BE2C (cell line): ENCODE results near the gene DLX5.
A peak's percentile ranks its signal among the peaks of the same experiment; 100 is the strongest.

ENCODE experiments used
- DNase-seq: peaks from one replicate; pipeline ENCODE4 v3.0.0-alpha.2; 2020
- H3K27me3 ChIP-seq: fragments of 250-450 bp; sonication (Bioruptor Pico); 2 replicates; pipeline ENCODE4 v1.5.1; 2020; ENCODE audit warnings: mild to moderate bottlenecking
- H3K36me3 ChIP-seq: fragments of 250-450 bp; sonication (Bioruptor Pico); 2 replicates; pipeline ENCODE4 v1.5.1; 2020; ENCODE audit warnings: mild to moderate bottlenecking
- H3K4me1 ChIP-seq: fragments of 250-450 bp; sonication (Bioruptor Pico); 2 replicates; pipeline ENCODE4 v1.5.1; 2020
- H3K4me3 ChIP-seq: 2 replicates; pipeline ENCODE4 v1.5.1; 2011; ENCODE audit warnings: low read depth, low read length
- H3K9me3 ChIP-seq: fragments of 250-450 bp; sonication (Bioruptor Pico); 2 replicates; pipeline ENCODE4 v1.5.1; 2020
- TF ChIP-seq, protein P1 (sequence below): IDR thresholded peaks from 2 replicates; pipeline ENCODE4 v1.5.1; 2012; ENCODE audit warnings: mild to moderate bottlenecking, low read depth, low read length

The DLX5 gene

DNA sequence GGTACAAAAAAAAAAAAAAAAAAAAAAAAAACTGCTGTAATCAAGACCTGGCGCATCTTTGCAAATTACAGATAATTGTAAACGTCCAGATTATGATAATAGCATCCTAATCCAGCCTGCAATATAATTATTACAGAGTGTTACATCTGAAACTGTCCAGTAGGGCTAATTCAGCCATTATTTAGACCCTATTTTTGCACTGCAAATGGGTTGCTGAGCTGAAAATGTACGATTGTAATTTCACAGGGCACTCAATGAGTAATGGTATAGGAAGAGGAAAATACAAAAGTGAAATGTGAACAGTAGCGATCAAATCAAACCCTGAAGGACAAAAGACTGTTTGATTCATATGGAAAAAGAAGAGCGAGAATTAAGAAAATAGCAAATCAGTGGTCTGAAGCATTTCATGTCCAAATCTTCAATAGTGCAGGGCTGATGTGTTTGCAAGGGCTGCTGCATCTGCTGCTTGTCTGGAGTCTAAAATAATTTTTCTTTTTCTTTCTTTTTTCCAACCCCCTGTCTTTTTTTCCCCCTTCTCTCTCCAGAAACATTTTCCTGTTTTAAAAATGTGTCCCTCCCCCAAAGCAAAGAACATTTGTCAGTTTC lies 10.4 kb downstream of the DLX5 start:
- TF ChIP-seq, protein P1, sequence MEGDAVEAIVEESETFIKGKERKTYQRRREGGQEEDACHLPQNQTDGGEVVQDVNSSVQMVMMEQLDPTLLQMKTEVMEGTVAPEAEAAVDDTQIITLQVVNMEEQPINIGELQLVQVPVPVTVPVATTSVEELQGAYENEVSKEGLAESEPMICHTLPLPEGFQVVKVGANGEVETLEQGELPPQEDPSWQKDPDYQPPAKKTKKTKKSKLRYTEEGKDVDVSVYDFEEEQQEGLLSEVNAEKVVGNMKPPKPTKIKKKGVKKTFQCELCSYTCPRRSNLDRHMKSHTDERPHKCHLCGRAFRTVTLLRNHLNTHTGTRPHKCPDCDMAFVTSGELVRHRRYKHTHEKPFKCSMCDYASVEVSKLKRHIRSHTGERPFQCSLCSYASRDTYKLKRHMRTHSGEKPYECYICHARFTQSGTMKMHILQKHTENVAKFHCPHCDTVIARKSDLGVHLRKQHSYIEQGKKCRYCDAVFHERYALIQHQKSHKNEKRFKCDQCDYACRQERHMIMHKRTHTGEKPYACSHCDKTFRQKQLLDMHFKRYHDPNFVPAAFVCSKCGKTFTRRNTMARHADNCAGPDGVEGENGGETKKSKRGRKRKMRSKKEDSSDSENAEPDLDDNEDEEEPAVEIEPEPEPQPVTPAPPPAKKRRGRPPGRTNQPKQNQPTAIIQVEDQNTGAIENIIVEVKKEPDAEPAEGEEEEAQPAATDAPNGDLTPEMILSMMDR, result 0 out of 2 replicates have a peak, but pooled peaks have one; percentile 11
- DNase-seq, result no peak
- Histone ChIP-seq H3K27me3 (no peaks in the 10 kb centered on the region), H3K9me3 (no peaks in the 10 kb centered on the region), H3K36me3 (peaks cover 11% of the 10 kb centered on the region), H3K4me3 (no peak overlapping the region), H3K4me1 (peaks cover 4% of the 10 kb centered on the region)

DNA sequence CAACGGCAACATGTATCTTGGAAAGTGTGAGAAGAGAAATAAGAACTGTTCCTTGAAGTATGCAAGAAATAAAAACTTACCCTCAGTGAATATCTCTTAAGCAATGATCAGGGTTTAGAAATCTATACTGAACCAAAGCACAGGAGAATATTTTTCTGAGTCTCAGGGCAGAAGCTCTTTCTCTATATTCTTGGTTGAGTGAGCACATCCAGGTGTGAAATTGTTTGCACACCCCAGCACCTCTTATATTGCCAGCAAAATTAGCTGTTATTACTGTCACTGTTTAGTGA lies 10.8 kb downstream of the DLX5 start:
- no peak overlapping the region for H3K4me3 ChIP-seq
- peaks cover 4% of the 10 kb centered on the region for H3K4me1 ChIP-seq
- TF ChIP-seq, protein P1, result no peak
- H3K27me3 ChIP-seq, result no peaks in the 10 kb centered on the region
- H3K36me3 ChIP-seq, result peaks cover 11% of the 10 kb centered on the region
- H3K9me3 ChIP-seq, result no peaks in the 10 kb centered on the region
- no peak for DNase-seq

DNA sequence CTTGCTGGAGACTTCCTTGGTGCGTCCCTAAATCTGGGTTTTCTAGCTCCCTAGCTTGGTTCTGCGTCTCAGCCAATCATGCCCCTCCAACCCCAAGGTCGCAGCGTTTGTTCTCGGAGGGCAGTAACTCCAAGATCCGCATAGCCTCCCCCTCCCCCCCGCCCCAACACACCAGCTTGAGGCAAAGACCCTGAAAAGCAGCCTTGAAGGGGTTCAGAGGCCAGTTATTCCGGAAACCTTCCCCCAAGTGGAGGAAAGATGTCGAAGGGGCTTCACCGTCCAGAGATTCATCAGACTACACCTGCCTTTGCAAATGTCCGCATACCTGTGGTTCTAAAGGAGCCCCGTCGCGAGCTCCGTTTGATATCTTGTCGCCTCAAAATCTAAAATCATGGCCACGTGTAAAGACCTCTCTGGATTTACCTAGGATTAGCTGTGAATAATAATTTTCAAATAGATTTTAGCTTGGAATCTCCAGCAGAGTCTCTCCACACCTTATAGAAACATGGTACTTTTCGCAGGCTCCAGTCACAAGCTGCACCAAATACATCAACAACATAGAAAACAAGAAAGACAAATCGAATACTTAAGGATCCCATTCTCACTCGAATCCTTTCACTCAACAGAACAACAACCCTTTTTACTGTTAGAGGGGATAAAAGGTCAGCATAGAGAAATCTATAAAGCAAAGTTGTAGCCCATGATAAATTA lies 11.3 kb downstream of the DLX5 start:
- Histone ChIP-seq H3K4me3 (no peak overlapping the region), H3K27me3 (no peaks in the 10 kb centered on the region), H3K9me3 (no peaks in the 10 kb centered on the region), H3K4me1 (peaks cover 4% of the 10 kb centered on the region), H3K36me3 (peaks cover 11% of the 10 kb centered on the region)
- TF ChIP-seq, protein P1, result no peak
- DNase-seq, result no peak

DNA sequence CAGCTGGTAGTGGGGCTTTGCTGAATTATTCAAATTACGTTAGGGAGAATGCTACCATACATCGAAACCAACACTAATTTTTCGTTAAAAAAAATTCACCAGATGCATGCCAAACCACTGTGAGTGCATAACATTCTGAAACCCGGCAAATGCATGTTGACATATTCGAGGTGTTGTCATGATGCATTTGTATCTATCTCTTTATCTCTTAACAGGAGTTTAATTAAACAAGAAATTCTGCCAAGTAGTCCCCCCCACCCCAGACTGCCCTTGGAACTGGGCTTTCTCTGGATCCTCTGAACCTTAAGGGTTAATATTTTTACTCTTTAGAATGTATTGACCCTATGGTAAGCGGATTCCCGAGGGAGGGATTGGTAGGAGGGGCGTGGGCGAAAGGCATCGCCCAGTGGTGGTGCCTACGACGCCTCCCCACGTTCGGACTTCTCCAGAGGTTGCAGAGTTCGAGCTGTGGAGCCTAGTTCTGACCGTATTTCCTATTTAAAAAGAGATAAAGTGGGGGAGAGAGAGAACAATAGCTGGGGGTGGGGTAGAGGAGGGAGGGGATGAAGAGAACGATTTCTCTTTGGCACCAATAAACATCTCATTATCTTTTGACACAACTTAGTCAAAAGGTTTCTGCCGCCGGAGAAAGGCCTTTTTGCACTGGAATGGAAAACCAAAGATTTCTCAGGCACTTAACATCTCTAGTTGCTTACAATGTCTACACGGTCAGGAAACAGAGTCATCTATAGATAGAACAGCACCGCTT lies 12.1 kb downstream of the DLX5 start:
- Histone ChIP-seq H3K27me3 (no peaks in the 10 kb centered on the region), H3K9me3 (no peaks in the 10 kb centered on the region), H3K36me3 (peaks cover 14% of the 10 kb centered on the region), H3K4me3 (no peak overlapping the region), H3K4me1 (peaks cover 4% of the 10 kb centered on the region)
- TF ChIP-seq, protein P1, result no peak
- DNase-seq, result no peak

DNA sequence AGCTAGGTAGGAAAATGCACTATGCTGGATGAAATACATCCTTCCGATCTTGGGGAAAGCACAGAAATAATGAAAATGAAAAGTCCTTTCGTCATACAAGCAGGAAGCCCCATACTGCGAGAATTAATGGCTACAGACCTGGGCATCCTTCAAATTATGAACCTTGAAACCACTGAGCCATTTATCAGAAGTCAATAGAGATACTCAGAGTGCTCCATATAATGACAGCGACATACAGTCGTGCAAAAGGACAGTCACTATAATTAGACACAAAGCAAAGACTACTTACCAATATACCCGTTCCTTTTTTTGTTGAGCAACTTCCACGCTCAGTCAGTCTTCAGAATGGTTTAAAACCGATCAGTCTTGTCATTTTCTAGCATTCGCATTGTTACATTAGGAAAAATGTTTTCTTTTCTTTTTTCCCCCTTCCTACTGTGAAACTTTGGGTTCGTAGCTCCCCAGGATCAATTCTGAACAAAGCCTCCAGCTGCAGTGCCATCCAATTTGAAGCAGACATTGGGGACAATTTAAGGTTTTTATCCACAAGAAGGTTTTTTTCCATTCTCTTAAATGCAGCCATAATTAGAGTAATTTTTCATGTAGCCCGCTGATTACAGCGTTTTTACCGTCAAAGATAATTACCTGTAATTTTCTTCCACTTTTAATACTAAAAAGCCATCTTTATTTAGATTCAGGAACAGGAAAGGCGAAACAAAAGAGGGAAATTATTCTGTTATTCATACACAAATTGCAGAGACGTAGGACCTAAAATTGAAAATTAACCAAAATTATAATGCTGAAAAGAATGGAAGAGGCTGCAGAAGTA lies 12.9 kb downstream of the DLX5 start:
- TF ChIP-seq, protein P1, result no peak
- peaks cover 4% of the 10 kb centered on the region; the same call in 1 of the 2 replicates for H3K4me1 ChIP-seq
- no peaks in the 10 kb centered on the region for H3K9me3 ChIP-seq

More for the DNA sequence above, 12.9 kb downstream of the DLX5 start:
- Histone ChIP-seq H3K36me3 (peaks cover 14% of the 10 kb centered on the region), H3K4me3 (no peak overlapping the region), H3K27me3 (no peaks in the 10 kb centered on the region)
- DNase-seq, result no peak
